GM12874 (cell line): ENCODE data around the gene IQCC.

ENCODE experiments used
- CTCF ChIP-seq: IDR thresholded peaks from 2 replicates; pipeline ENCODE4 v1.5.1; 2011; ENCODE audit warnings: low read depth, mild to moderate bottlenecking, control low read depth, low read length, moderate library complexity; ENCODE audit not compliant: insufficient read depth

Gene IQCC

GRCh38 chr1:32247452-32247851 lies 42.0 kb downstream of the IQCC start:
- TF ChIP-seq CTCF: no peak

- TF ChIP-seq CTCF: peak; percentile 99
Measured at GRCh38 chr1:32247983-32248889, 42.8 kb downstream of the IQCC start.

- no peak for TF ChIP-seq CTCF
Measured at GRCh38 chr1:32249831-32250525, 44.5 kb downstream of the IQCC start.

GRCh38 chr1:32250893-32251716 lies 45.6 kb downstream of the IQCC start, which contains the start of gene LCK:
TSS of gene LCK (plus strand) at chr1:32251265. CDS start at chr1:32274330, 23,065 bp downstream.
- TF ChIP-seq CTCF: no peak

- TF ChIP-seq CTCF: no peak
Measured at GRCh38 chr1:32255072-32256071, 49.9 kb downstream of the IQCC start.

- no peak for TF ChIP-seq CTCF
Measured at GRCh38 chr1:32256473-32257226, 51.2 kb downstream of the IQCC start.
